GM12872 (cell line): Measurements from ENCODE around the gene FARSB.

Experiments used
- CTCF ChIP-seq: IDR thresholded peaks from 3 replicates; pipeline ENCODE4 v1.5.1; 2011; ENCODE audit warnings: low read depth, mild to moderate bottlenecking, low read length, moderate library complexity; ENCODE audit not compliant: insufficient read depth

Gene FARSB

GRCh38 chr2:222672068-222672401 is 16.1 kb upstream of the FARSB start:
- no peak for TF ChIP-seq CTCF

GRCh38 chr2:222671259-222672067 is 15.6 kb upstream of the FARSB start, which contains the start of gene MOGAT1:
Gene MOGAT1, plus strand, starts transcription at chr2:222671658. Its CDS starts 128 bp downstream, at chr2:222671786.
- no peak for TF ChIP-seq CTCF

- no peak for TF ChIP-seq CTCF
Observed at GRCh38 chr2:222670191-222671038, 14.5 kb upstream of the FARSB start.

GRCh38 chr2:222669353-222669752 is 13.5 kb upstream of the FARSB start:
- no peak for TF ChIP-seq CTCF

GRCh38 chr2:222668494-222669154 is 12.7 kb upstream of the FARSB start:
- no peak for TF ChIP-seq CTCF

- no peak for TF ChIP-seq CTCF
Observed at GRCh38 chr2:222663479-222663878, 7.6 kb upstream of the FARSB start.
